OCI-LY3 (cell line): ENCODE results near the gene ACOT6.

ENCODE experiments used
- CTCF ChIP-seq: fragments of 200-600, 300-600 bp; sonication (generic); IDR thresholded peaks from 2 replicates; pipeline ENCODE4 v1.5.1; 2014; ENCODE audit warnings: antibody characterized with exemption, low read length, low read depth
- EZH2phosphoT487 ChIP-seq: fragments of 200-600 bp; shearing (Covaris generic); IDR thresholded peaks from 2 replicates; pipeline ENCODE4 v1.6.1; 2018; ENCODE audit warnings: antibody characterized with exemption, mixed run types, low read depth

GRCh38 chr14:73623504-73624054, 11.3 kb downstream of the ACOT6 start:
- TF ChIP-seq CTCF, result no peak
- TF ChIP-seq EZH2phosphoT487, result no peak
